Endodermal cell (in vitro differentiated cells): Measurements from ENCODE around the gene GLT6D1. TPM values are rescaled to one million over a fixed set of nuclear protein-coding genes. Genes with fewer than 3 reads are reported as not detected.

Experiments
- DNase-seq: peaks from one replicate; pipeline ENCODE4 v3.0.0-alpha.2; 2017
- H3K27ac ChIP-seq: 2 replicates; pipeline ENCODE4 v1.5.1; 2013; ENCODE audit warnings: mild to moderate bottlenecking, low read depth, low read length, moderate library complexity
- H3K27me3 ChIP-seq: 2 replicates; pipeline ENCODE4 v1.6.1; 2013; ENCODE audit warnings: mild to moderate bottlenecking, low read length, moderate library complexity; ENCODE audit not compliant: insufficient read depth, control insufficient read depth, poor library complexity, severe bottlenecking
- H3K36me3 ChIP-seq: 2 replicates; pipeline ENCODE4 v1.7.0; 2013; ENCODE audit warnings: mild to moderate bottlenecking, low read length, moderate library complexity; ENCODE audit not compliant: control insufficient read depth, insufficient read depth
- H3K4me1 ChIP-seq: one replicate; pipeline ENCODE4 v1.7.0; 2013; ENCODE audit warnings: low read length; ENCODE audit not compliant: control insufficient read depth, insufficient read depth
- H3K4me3 ChIP-seq: 2 replicates; pipeline ENCODE4 v1.5.1; 2013; ENCODE audit warnings: mild to moderate bottlenecking, low read length, moderate library complexity
- H3K9ac ChIP-seq: 2 replicates; pipeline ENCODE4 v1.6.1; 2013; ENCODE audit warnings: mild to moderate bottlenecking, low read length, moderate library complexity; ENCODE audit not compliant: poor library complexity, severe bottlenecking; ENCODE audit errors: extremely low read depth
- H3K9me3 ChIP-seq: 2 replicates; pipeline ENCODE4 v1.6.1; 2013; ENCODE audit warnings: mild to moderate bottlenecking, low read length, moderate library complexity; ENCODE audit not compliant: control insufficient read depth
- H3K27ac Mint-ChIP-seq: 2 replicates; pipeline ENCODE4 v1.8.0; 2020; ENCODE audit warnings: mixed read lengths
- H3K27me3 Mint-ChIP-seq: 2 replicates; pipeline ENCODE4 v1.8.0; 2021; ENCODE audit warnings: mild to moderate bottlenecking, mixed read lengths; ENCODE audit not compliant: insufficient read depth
- H3K36me3 Mint-ChIP-seq: 2 replicates; pipeline ENCODE4 v1.8.0; 2020; ENCODE audit warnings: low read depth, mixed read lengths
- H3K4me1 Mint-ChIP-seq: 2 replicates; pipeline ENCODE4 v1.8.0; 2020; ENCODE audit warnings: mixed read lengths
- H3K4me3 Mint-ChIP-seq: 2 replicates; pipeline ENCODE4 v1.8.0; 2020; ENCODE audit warnings: mild to moderate bottlenecking, moderate library complexity, mixed read lengths
- H3K9me3 Mint-ChIP-seq: 2 replicates; pipeline ENCODE4 v1.8.0; 2020; ENCODE audit warnings: mild to moderate bottlenecking, mixed read lengths
- WGBS, 2 experiments: methylation state at CpG; one replicate each; pipeline versions ENCODE4 v1.1.5 to v1.1.7; 2013; ENCODE audit warnings: missing lambda C conversion rate in 2 of 2, mixed read lengths in 1 of 2; ENCODE audit not compliant: insufficient coverage in 1 of 2, insufficient read length in 1 of 2; 5-methylcytosine and 5-hydroxymethylcytosine counted together
- total RNA-seq, 2 donors: library from RNA; stranded (reverse); fragmentation: NEBNext Ultra II Directional in 1 of 2; extraction: Animal tissue kit (Norgen Biotek cat#: 25700) in 1 of 2; gene quantifications; 2 replicates in 1 of 2; 3 replicates in 1 of 2; pipeline ENCODE4 v1.2.1, GENCODE V29; 2021
- TF ChIP-seq, protein P1 (sequence below): fragments of 200-600 bp; sonication (generic); conservative IDR thresholded peaks from 2 replicates; pipeline ENCODE4 v1.5.0; 2021; ENCODE audit warnings: antibody characterized with exemption, mild to moderate bottlenecking

Gene GLT6D1
- total RNA-seq, 2 donors from 2014 or later = 0.60 TPM; not detected in 1

GRCh38 chr9:135608294-135608998 is 30.9 kb downstream of the GLT6D1 start:
- no peaks in the 10 kb centered on the region for H3K36me3 ChIP-seq
- no peak overlapping the region for H3K27ac ChIP-seq
- no peaks in the 10 kb centered on the region for H3K36me3 Mint-ChIP-seq
- DNase-seq = no peak
- H3K4me3 ChIP-seq = no peak overlapping the region
- peaks cover 19% of the 10 kb centered on the region for H3K9me3 Mint-ChIP-seq
- no peak overlapping the region for H3K4me3 Mint-ChIP-seq
- H3K27ac Mint-ChIP-seq = no peak overlapping the region
- H3K4me1 Mint-ChIP-seq = no peaks in the 10 kb centered on the region
- WGBS, 2 experiments = 91 to 94% methylated on average over 15 to 22 of the region's 22 CpGs
- H3K9me3 ChIP-seq = no peaks in the 10 kb centered on the region
- H3K27me3 ChIP-seq = no peaks in the 10 kb centered on the region
- no peak overlapping the region for H3K9ac ChIP-seq
- H3K4me1 ChIP-seq = no peaks in the 10 kb centered on the region
- no peaks in the 10 kb centered on the region for H3K27me3 Mint-ChIP-seq
- TF ChIP-seq, protein P1, sequence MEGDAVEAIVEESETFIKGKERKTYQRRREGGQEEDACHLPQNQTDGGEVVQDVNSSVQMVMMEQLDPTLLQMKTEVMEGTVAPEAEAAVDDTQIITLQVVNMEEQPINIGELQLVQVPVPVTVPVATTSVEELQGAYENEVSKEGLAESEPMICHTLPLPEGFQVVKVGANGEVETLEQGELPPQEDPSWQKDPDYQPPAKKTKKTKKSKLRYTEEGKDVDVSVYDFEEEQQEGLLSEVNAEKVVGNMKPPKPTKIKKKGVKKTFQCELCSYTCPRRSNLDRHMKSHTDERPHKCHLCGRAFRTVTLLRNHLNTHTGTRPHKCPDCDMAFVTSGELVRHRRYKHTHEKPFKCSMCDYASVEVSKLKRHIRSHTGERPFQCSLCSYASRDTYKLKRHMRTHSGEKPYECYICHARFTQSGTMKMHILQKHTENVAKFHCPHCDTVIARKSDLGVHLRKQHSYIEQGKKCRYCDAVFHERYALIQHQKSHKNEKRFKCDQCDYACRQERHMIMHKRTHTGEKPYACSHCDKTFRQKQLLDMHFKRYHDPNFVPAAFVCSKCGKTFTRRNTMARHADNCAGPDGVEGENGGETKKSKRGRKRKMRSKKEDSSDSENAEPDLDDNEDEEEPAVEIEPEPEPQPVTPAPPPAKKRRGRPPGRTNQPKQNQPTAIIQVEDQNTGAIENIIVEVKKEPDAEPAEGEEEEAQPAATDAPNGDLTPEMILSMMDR = no peak

DNA sequence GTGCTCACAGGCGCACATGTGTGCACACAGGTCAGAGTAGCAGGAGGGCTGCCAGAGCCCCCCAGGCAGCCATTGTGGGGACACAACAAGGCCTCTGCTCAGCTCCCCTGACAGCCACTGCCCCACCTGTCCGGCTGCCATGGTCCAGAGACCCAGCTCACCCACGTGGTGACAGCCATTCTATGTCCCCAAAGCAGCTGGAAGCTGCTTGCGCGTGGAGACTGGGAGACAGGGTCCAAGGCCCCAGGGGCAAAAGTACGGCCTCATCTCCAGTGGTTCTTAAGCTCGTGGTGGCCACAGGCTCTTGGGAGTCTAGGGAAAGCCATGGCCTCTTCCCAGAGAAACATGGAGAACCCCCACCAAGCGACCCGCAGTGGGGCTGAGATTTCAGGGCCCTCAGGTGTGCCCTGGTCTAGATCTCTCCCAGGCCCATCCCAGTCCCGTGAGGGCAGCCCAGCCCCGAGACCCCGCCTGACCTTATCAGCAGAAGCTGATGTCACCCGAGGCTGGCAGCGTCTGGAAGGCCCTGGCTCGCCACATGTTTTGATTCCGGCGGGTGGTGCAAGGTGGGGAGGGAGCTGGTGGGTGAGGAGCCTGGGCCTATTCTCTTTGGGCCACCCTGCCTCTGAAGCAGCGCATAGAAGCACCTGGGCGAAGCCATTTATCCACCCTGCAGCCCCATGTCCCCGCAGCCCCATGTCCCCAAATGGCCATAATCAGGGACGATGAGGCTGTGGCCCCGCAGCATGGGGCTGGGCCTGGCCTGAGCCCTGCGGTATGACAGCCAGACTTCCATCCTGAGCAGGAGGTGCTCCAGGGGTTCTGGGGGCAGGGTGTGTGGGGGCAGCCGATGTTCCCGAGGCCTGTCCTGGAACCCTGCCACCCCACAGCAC is 31.7 kb downstream of the GLT6D1 start:
- H3K27me3 Mint-ChIP-seq = no peaks in the 10 kb centered on the region
- H3K4me3 Mint-ChIP-seq = no peak overlapping the region
- H3K27ac Mint-ChIP-seq = no peak overlapping the region
- no peaks in the 10 kb centered on the region for H3K36me3 Mint-ChIP-seq
- TF ChIP-seq, protein P1 = no peak
- H3K4me1 Mint-ChIP-seq = no peaks in the 10 kb centered on the region
- H3K9me3 ChIP-seq = no peaks in the 10 kb centered on the region
- H3K27me3 ChIP-seq = no peaks in the 10 kb centered on the region
- no peak overlapping the region for H3K27ac ChIP-seq
- no peaks in the 10 kb centered on the region for H3K36me3 ChIP-seq
- H3K9ac ChIP-seq = no peak overlapping the region
- H3K9me3 Mint-ChIP-seq = peaks cover 19% of the 10 kb centered on the region
- DNase-seq = no peak
- H3K4me1 ChIP-seq = no peaks in the 10 kb centered on the region
- WGBS, 2 experiments = 92 to 93% methylated on average over 6 to 25 of the region's 25 CpGs
- no peak overlapping the region for H3K4me3 ChIP-seq

DNA sequence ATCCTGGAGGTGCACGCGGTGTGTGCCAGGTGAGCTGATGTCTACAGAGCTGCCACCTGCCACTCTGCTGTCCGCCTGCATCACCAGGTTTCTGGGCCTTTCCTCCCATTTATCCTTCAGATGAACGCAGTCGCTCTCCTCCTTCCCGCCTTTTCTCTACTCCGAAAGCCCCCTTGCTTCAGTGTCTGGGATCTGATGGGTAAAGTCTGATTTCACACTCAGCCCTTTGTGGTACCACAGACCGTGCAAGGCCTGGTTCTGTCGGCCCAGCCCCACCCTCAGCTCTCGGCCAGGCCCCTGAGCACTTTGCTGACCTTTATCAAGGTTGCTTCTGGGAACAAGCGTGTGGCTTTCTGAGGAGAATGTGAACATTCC is 32.5 kb downstream of the GLT6D1 start:
- Mint-ChIP-seq H3K9me3 (peaks cover 16% of the 10 kb centered on the region), H3K4me1 (no peaks in the 10 kb centered on the region), H3K27me3 (no peaks in the 10 kb centered on the region), H3K4me3 (no peak overlapping the region), H3K27ac (no peak overlapping the region), H3K36me3 (no peaks in the 10 kb centered on the region)
- H3K4me3 ChIP-seq = no peak overlapping the region
- DNase-seq = no peak
- no peaks in the 10 kb centered on the region for H3K27me3 ChIP-seq
- H3K9ac ChIP-seq = no peak overlapping the region
- no peak overlapping the region for H3K27ac ChIP-seq
- no peaks in the 10 kb centered on the region for H3K36me3 ChIP-seq
- H3K4me1 ChIP-seq = no peaks in the 10 kb centered on the region
- TF ChIP-seq, protein P1 = no peak
- no peaks in the 10 kb centered on the region for H3K9me3 ChIP-seq
- 90 to 96% methylated on average over 11 of the region's 11 CpGs for WGBS, 2 experiments
